ENCODE data around the gene MSRB3. TPM values are rescaled to one million over a fixed set of nuclear protein-coding genes. Genes with fewer than 3 reads are reported as not detected.

Gene MSRB3
- total RNA-seq, 1 donor from 2014 or later, result not detected

GRCh38 chr12:65501935-65502334 lies 223.5 kb downstream of the MSRB3 start:
- no peak for TF ChIP-seq CTCF (IDR thresholded peaks at IDR 0.05)
- no peaks in the 10 kb centered on the region for H3K9me3 Mint-ChIP-seq
- no peaks in the 10 kb centered on the region for H3K27me3 Mint-ChIP-seq
- H3K27ac Mint-ChIP-seq, result no peak overlapping the region
- no peaks in the 10 kb centered on the region for H3K36me3 Mint-ChIP-seq (ENCODE audit: low read depth)
- no peak overlapping the region for H3K4me3 Mint-ChIP-seq
- POLR2A ChIA-PET, result no interaction called here
- intact Hi-C loops (cut with micrococcal nuclease), result no loop called here
- DNase-seq, result no peak
- no peaks in the 10 kb centered on the region for H3K4me1 Mint-ChIP-seq
- CTCF ChIA-PET, result no interaction called here
- ATAC-seq (ENCODE audit: low read depth), result no peak

GRCh38 chr12:65504417-65504816 lies 225.9 kb downstream of the MSRB3 start:
- Mint-ChIP-seq H3K9me3 (no peaks in the 10 kb centered on the region), H3K4me3 (no peak overlapping the region), H3K27ac (no peak overlapping the region), H3K4me1 (no peaks in the 10 kb centered on the region), H3K27me3 (no peaks in the 10 kb centered on the region), H3K36me3 (ENCODE audit: low read depth) (no peaks in the 10 kb centered on the region)
- intact Hi-C loops (cut with micrococcal nuclease), result no loop called here
- DNase-seq (no peak), ATAC-seq (ENCODE audit: low read depth) (no peak)
- TF ChIP-seq CTCF (IDR thresholded peaks at IDR 0.05), result no peak
- ChIA-PET POLR2A (no interaction called here), CTCF (no interaction called here)

GRCh38 chr12:65505386-65506121 lies 227.1 kb downstream of the MSRB3 start:
- POLR2A ChIA-PET, result no interaction called here
- Mint-ChIP-seq H3K4me3 (no peak overlapping the region), H3K27me3 (no peaks in the 10 kb centered on the region), H3K9me3 (no peaks in the 10 kb centered on the region), H3K4me1 (no peaks in the 10 kb centered on the region), H3K36me3 (ENCODE audit: low read depth) (no peaks in the 10 kb centered on the region), H3K27ac (no peak overlapping the region)
- CTCF ChIA-PET, result no interaction called here
- intact Hi-C loops (cut with micrococcal nuclease), result no loop called here
- ATAC-seq (ENCODE audit: low read depth) (no peak), DNase-seq (no peak)
- TF ChIP-seq CTCF (IDR thresholded peaks at IDR 0.05), result no peak

GRCh38 chr12:65508276-65509035 lies 230.0 kb downstream of the MSRB3 start:
- no peak for DNase-seq
- Mint-ChIP-seq H3K4me1 (no peaks in the 10 kb centered on the region), H3K27me3 (no peaks in the 10 kb centered on the region), H3K27ac (no peak overlapping the region), H3K9me3 (no peaks in the 10 kb centered on the region), H3K36me3 (ENCODE audit: low read depth) (no peaks in the 10 kb centered on the region), H3K4me3 (no peak overlapping the region)
- intact Hi-C loops (cut with micrococcal nuclease), result no loop called here
- POLR2A ChIA-PET, result no interaction called here
- CTCF ChIA-PET, result no interaction called here
- ATAC-seq (ENCODE audit: low read depth), result no peak
- no peak for TF ChIP-seq CTCF (IDR thresholded peaks at IDR 0.05)

GRCh38 chr12:65510007-65510406 lies 231.5 kb downstream of the MSRB3 start:
- CTCF ChIA-PET, result no interaction called here
- POLR2A ChIA-PET, result no interaction called here
- H3K27me3 Mint-ChIP-seq, result no peaks in the 10 kb centered on the region
- intact Hi-C loops (cut with micrococcal nuclease), result no loop called here
- ATAC-seq (ENCODE audit: low read depth) (no peak), DNase-seq (no peak)
- H3K9me3 Mint-ChIP-seq, result no peaks in the 10 kb centered on the region
- H3K4me3 Mint-ChIP-seq, result no peak overlapping the region
- no peak overlapping the region for H3K27ac Mint-ChIP-seq
- no peak for TF ChIP-seq CTCF (IDR thresholded peaks at IDR 0.05)
- H3K36me3 Mint-ChIP-seq (ENCODE audit: low read depth), result no peaks in the 10 kb centered on the region
- no peaks in the 10 kb centered on the region for H3K4me1 Mint-ChIP-seq

Measured in activated B cell treated with CpG ODN at 0.5 μM for 24 hours (primary cell).